ENCODE results near the gene INPPL1. TPM values are rescaled to one million over a fixed set of nuclear protein-coding genes. Genes with fewer than 3 reads are reported as not detected.

INPPL1 gene
- total and polyA plus RNA-seq, 2 of the 13 experiments (the other 11 are each of a cell fraction or from before 2014, with no cell fraction given): 29.1 to 66.9 TPM

DNA sequence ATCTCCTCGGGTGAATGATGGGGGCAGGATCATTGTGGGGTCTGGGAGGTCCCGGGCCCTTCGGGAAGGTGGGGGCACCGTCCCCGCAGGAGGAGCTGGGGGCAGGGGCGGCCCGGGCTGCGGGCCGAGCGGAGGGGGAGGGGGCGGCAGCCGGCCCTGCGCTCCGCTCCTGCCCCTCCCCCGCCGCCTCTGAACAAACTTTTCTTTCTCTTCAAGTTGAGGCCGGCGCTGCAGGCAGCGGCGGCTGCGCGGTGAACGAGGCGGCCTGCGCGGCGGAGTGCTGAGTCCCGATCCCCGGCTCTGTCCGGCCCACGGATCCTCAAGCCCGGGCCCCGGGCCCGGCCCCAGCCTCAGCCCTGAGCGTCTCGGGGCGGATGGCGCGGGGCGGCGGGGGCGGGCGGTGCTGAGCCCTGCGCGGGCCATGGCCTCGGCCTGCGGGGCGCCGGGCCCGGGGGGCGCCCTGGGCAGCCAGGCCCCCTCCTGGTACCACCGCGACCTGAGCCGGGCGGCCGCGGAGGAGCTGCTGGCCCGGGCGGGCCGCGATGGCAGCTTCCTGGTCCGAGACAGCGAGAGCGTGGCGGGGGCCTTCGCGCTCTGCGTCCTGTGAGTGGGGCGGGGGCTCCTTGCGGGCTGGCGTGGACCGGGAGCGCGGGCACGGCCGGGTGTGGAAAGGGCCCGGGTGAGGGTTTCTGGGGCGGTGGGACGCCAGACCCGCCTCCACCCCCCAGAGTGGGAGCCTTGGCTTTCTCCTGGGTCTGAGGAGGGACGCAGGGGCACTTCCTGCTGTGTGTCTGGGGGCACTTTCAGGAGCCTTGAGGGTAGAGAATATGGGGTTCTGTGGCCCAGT, at the start of gene INPPL1 (continued):
- TF ChIP-seq, protein P1, sequence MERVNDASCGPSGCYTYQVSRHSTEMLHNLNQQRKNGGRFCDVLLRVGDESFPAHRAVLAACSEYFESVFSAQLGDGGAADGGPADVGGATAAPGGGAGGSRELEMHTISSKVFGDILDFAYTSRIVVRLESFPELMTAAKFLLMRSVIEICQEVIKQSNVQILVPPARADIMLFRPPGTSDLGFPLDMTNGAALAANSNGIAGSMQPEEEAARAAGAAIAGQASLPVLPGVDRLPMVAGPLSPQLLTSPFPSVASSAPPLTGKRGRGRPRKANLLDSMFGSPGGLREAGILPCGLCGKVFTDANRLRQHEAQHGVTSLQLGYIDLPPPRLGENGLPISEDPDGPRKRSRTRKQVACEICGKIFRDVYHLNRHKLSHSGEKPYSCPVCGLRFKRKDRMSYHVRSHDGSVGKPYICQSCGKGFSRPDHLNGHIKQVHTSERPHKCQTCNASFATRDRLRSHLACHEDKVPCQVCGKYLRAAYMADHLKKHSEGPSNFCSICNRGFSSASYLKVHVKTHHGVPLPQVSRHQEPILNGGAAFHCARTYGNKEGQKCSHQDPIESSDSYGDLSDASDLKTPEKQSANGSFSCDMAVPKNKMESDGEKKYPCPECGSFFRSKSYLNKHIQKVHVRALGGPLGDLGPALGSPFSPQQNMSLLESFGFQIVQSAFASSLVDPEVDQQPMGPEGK (CRISPR knock-in tag; IDR thresholded peaks at IDR 0.05): no peak; the same call in none of the 2 replicates
- TF ChIP-seq ZNF274 (CRISPR knock-in tag; IDR thresholded peaks at IDR 0.05) (no peak), SMC3 (IDR thresholded peaks at IDR 0.05; ENCODE audit: low read length) (no peak), BRCA1 (CRISPR knock-in tag; IDR thresholded peaks at IDR 0.05) (no peak), SMARCE1 (IDR thresholded peaks at IDR 0.05; ENCODE audit: borderline replicate concordance) (no peak), ZFP36L1 (CRISPR knock-in tag; IDR thresholded peaks at IDR 0.05) (no peak), SATB2 (CRISPR knock-in tag; IDR thresholded peaks at IDR 0.05) (no peak)
- TF ChIP-seq, protein P2, sequence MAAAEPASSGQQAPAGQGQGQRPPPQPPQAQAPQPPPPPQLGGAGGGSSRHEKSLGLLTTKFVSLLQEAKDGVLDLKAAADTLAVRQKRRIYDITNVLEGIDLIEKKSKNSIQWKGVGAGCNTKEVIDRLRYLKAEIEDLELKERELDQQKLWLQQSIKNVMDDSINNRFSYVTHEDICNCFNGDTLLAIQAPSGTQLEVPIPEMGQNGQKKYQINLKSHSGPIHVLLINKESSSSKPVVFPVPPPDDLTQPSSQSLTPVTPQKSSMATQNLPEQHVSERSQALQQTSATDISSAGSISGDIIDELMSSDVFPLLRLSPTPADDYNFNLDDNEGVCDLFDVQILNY (CRISPR knock-in tag; conservative IDR thresholded peaks at IDR 0.05): no peak
- TF ChIP-seq, protein P3, sequence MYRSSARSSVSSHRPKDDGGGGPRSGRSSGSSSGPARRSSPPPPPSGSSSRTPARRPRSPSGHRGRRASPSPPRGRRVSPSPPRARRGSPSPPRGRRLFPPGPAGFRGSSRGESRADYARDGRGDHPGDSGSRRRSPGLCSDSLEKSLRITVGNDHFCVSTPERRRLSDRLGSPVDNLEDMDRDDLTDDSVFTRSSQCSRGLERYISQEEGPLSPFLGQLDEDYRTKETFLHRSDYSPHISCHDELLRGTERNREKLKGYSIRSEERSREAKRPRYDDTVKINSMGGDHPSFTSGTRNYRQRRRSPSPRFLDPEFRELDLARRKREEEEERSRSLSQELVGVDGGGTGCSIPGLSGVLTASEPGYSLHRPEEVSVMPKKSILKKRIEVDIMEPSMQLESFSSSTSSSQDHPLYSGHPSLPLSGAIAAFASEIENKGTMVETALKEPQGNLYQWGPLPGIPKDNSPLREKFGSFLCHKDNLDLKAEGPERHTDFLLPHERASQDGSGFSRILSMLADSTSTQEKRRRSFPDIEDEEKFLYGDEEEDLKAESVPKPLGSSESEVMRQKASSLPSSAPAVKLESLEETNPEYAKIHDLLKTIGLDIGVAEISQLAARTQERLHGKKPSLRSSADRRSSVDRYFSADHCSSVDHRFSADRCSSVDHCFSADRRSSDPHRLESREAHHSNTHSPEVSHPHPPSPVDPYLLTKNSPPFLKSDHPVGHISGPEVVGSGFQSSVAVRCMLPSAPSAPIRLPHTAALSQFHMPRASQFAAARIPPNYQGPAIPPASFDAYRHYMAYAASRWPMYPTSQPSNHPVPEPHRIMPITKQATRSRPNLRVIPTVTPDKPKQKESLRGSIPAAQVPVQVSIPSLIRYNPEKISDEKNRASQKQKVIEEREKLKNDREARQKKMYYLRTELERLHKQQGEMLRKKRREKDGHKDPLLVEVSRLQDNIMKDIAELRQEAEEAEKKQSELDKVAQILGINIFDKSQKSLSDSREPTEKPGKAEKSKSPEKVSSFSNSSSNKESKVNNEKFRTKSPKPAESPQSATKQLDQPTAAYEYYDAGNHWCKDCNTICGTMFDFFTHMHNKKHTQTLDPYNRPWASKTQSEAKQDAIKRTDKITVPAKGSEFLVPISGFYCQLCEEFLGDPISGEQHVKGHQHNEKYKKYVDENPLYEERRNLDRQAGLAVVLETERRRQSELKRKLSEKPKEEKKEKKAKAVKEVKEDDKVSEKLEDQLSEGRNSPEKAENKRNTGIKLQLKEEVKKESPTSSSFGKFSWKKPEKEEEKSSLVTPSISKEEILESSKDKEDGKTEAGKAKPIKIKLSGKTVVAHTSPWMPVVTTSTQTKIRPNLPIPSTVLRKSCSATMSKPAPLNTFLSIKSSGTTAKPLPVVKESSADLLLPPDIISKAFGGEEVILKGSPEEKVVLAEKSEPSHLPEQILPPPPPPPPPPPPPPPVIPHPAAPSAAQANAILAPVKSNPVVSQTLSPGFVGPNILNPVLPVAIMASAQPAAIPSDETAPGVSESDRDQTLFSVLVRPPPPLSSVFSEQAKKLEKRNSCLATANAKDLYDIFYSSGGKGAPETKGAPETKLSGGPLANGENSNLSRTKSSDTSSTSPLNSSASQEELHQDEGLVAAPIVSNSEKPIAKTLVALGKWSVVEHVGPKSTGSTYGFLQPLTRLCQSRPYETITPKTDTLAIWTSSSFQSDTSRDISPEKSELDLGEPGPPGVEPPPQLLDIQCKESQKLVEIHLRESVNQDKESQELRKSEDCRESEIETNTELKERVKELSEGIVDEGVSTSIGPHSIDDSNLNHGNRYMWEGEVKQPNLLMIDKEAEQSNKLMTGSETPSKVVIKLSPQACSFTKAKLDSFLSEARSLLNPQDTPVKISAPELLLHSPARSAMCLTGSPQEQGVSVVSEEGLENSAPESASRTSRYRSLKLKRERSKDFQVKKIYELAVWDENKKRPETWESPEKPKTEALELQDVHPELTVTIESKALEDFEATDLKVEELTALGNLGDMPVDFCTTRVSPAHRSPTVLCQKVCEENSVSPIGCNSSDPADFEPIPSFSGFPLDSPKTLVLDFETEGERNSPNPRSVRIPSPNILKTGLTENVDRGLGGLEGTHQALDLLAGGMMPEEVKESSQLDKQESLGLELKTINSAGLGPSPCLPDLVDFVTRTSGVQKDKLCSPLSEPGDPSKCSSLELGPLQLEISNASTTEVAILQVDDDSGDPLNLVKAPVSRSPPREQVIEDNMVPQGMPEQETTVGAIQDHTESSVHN (CRISPR knock-in tag; IDR thresholded peaks at IDR 0.05): no peak
- TF ChIP-seq, protein P4, sequence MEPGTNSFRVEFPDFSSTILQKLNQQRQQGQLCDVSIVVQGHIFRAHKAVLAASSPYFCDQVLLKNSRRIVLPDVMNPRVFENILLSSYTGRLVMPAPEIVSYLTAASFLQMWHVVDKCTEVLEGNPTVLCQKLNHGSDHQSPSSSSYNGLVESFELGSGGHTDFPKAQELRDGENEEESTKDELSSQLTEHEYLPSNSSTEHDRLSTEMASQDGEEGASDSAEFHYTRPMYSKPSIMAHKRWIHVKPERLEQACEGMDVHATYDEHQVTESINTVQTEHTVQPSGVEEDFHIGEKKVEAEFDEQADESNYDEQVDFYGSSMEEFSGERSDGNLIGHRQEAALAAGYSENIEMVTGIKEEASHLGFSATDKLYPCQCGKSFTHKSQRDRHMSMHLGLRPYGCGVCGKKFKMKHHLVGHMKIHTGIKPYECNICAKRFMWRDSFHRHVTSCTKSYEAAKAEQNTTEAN (CRISPR knock-in tag; conservative IDR thresholded peaks at IDR 0.05): 0 out of 2 replicates have a peak, but pooled peaks have one; percentile 45
- TF ChIP-seq, protein P5, sequence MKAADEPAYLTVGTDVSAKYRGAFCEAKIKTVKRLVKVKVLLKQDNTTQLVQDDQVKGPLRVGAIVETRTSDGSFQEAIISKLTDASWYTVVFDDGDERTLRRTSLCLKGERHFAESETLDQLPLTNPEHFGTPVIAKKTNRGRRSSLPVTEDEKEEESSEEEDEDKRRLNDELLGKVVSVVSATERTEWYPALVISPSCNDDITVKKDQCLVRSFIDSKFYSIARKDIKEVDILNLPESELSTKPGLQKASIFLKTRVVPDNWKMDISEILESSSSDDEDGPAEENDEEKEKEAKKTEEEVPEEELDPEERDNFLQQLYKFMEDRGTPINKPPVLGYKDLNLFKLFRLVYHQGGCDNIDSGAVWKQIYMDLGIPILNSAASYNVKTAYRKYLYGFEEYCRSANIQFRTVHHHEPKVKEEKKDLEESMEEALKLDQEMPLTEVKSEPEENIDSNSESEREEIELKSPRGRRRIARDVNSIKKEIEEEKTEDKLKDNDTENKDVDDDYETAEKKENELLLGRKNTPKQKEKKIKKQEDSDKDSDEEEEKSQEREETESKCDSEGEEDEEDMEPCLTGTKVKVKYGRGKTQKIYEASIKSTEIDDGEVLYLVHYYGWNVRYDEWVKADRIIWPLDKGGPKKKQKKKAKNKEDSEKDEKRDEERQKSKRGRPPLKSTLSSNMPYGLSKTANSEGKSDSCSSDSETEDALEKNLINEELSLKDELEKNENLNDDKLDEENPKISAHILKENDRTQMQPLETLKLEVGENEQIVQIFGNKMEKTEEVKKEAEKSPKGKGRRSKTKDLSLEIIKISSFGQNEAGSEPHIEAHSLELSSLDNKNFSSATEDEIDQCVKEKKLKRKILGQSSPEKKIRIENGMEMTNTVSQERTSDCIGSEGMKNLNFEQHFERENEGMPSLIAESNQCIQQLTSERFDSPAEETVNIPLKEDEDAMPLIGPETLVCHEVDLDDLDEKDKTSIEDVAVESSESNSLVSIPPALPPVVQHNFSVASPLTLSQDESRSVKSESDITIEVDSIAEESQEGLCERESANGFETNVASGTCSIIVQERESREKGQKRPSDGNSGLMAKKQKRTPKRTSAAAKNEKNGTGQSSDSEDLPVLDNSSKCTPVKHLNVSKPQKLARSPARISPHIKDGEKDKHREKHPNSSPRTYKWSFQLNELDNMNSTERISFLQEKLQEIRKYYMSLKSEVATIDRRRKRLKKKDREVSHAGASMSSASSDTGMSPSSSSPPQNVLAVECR (CRISPR knock-in tag; IDR thresholded peaks at IDR 0.05; ENCODE audit: borderline replicate concordance): no peak
